IPS DF 19.7 (cell line): Measurements from ENCODE around the gene RIMS4.
A peak's percentile ranks its signal among the peaks of the same experiment; 100 is the strongest.
"Not testable (repeated sequence)": the region's sequence is repeated elsewhere in the genome, so short reads cannot be mapped to it uniquely, and the experiment has no call there.

ENCODE experiments used
- DNase-seq: peaks from one replicate; pipeline ENCODE4 v3.0.0-alpha.2; 2013; ENCODE audit warnings: low read depth, low spot score

RIMS4 gene

GRCh38 chr20:44830995-44831394 lies 20.6 kb upstream of the RIMS4 start:
- no peak for DNase-seq

DNA sequence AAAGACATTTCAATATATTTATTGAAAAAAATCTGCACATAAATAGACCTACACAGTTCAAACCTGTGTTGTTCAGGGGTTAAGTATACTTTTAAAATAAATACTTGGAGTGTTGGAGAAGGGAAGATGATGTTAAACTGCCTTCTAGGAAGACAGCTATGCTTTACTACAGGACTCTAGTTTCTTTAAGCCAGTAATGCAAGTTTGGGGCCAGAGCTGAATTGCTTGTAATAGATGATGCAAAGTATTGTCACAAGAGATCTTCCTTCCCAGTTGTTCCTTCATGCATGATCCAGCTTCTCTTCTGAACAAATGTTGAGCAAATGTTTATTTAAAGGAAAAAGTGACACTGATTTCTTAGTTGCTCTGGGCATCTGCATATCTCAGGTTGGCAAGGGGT lies 20.2 kb upstream of the RIMS4 start:
- DNase-seq = no peak

- DNase-seq = no peak
These were observed 19.3 kb upstream of the RIMS4 start for GRCh38 chr20:44829688-44830087.

DNA sequence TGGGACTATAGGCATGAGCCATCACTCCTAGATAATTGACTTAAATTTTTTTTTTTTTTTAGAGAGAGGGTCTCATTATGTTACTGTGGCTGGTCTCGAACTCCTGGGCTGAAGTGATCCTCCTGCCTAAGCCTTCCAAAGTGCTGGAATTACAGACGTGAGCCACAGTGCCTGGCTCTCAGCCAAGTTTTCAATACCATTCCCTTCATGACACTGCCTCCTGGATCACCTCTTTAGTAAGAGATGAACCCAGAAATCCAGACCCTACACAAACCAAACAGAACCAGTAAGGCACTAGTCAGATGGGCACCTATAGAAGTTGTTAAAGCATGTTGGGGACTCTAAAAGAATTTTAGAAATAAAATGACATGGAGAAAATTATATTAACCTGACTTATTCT lies 18.3 kb upstream of the RIMS4 start:
- DNase-seq = no peak

DNA sequence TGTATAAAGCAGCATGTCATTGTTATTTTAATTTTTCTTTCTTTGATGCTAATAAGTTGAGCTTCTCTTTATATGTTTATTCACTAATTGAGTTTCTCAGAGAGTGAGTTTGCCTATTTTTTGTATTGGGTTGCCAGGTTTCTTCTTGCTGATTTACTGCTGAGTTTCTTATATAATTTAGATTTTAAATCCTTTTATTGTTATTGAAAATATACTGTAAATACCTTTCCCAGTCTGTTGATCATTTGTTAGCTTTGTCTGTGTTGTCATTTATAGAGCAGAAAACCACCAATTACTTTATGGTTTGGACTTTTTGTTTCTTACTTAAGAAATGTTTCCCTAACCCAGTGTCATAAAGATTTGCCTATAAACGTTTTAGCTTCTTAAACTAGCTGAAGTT lies 17.1 kb upstream of the RIMS4 start:
- no peak for DNase-seq

DNA sequence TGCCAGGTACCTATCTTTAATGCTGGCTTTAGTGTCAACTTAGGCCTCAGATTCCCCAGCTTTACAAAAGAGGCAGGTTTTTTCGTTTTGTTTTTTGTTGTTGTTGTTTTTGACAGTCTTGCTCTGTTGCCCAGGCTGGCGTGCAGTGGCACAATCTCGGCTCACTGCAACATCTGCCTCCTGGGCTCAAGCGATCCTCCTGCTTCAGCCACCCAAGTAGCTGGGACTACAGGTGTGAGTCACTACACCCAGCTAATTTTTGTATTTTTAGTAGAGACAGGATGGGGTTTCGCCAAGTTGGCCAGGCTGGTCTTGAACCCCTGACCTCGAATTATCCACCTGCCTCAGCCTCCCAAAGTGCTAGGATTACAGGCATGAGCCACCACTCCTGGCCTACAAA lies 11.2 kb upstream of the RIMS4 start:
- DNase-seq = not testable (repeated sequence)

DNA sequence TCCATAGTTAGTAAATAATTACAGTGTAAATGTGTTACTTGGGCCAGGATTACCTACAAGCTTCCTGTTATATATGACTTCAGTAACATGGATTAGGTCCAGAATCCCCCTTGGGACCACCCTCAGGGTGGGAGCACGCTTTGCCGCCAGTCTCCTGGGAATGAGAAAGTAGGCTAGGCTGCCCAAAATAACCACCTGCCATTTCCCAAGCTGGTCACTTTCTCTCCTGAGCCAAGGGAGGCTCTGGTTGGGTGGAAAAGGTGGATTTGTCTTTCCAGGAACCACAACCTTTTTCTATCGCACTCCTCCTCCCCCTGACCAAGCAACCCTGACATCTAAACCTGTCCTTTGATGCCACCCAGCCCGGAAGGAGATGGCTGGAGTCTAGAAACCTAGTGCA lies 9.6 kb upstream of the RIMS4 start:
- no peak for DNase-seq

DNA sequence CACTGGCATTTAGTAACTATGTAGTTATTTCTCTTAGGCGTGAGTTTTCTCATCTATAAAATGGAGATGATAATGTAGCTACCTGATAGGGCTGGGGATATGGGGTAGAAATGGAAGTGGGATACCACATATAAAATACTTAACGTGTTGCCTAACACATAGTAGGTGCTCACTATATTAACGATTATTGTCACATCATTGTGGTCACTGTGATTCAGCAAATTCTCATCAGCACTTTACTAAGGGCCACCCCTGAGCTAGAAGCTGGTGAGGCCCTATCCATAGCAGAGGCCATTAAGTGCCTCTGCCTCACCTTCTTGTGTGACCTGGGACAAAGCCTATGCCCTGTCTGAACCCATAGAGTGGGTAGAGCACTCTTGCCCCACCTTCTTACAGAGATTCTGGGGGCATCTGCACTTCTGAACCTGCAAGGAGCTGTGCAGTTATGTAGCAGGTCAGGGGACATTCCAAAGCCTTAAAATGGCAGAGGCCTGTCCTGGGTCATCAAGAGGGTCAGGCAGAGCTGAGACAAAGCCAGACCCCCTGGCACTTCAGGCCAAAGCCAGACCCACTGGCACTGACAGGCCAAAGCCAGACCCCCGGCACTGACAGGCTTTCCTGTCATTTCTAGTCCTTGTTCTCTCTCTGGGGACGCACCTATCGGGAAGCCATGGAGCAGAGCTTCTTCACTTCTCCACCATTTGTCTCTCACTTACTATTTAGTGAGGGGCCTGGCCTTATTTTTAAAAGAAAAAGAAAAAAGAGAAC lies 7.0 kb upstream of the RIMS4 start:
- DNase-seq = no peak

DNA sequence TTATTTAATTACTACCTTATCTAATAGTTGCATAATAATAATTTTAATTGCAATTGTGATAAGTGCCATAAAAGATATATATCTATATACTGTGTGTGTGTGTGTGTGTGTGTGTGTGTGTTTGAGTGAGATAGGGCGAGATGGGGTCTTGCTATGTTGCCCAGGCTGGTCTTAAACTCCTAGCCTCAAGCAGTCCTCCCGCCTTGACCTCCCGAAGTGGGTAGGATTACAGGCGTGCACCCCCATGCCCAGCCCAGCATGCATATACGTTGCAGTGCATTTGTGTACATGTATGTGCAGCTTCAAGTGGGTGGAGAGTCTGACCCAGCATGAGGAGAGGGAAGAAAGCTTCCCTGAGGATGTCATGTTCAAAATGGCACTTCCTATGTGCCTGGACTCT lies 4.6 kb upstream of the RIMS4 start:
- DNase-seq = no peak

GRCh38 chr20:44811150-44811685 lies 872 bp upstream of the RIMS4 start:
- no peak for DNase-seq

DNA sequence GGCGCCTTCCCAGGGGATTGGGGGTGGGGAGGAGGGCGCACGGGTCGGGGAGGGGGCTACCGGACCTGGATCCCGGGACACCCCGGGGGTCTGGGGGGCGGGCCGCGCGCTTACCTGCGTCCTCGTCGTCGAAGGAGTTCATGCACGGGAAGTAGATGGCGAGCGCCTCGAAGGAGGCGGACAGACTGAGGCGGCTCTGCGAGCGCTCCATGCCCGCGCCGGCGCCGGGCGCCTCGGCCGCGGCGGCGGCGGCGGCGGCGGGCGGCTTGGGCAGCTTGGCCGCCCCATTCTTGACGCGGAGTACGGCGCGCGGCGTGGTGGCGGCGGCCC lies 320 bp downstream of the RIMS4 start:
- DNase-seq = no peak

DNA sequence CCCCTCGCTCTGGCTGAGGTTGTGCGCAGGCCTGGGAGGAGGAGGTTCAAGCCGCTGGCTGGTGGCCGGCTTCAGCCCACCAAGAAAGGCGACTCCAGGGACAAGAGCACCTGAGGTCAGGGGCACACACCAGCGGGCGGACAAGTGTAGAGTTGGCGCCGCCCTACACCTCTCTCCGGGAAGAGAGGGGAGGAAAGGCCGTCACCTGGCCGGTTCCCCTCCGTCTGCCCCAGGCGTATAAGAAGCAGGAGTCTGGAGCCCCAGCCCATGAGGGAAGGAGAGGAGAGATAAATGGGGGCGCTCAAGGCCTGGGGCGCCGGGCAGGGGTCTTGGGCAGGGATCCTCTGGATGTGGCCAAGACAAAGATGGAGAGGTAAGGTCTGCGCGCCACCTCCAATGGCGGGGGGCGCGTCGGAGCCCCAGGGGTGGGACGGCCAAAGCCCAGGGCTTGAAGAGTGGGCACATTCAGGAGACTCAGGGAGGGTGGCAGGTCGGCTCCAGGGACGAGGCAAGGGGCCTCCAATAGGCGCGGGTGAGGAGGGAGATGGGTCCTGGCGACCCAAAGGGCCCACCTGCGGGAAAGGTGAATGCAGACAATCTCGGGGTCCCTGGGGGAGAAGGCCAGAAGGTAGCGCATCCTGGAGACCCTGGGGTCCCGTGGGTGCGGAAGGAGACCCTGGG lies 826 bp downstream of the RIMS4 start:
- DNase-seq = no peak

DNA sequence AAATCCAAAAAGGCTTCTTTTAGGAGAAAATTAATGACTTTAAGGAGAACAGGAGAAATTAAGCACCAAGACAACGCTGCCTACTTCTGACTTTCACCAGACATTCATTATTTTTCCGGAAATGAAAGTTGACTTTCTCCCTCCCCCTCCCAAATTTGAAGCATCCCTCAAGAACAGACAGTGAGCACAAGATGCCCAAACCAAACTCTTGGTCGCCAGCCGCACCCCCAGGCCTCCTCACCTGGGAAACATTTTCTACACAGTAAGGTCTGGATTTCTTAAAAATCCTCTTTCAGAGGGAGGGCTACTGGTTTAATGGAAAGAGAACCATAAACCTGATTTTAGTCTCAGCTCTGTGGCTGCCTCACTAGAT lies 2.7 kb downstream of the RIMS4 start:
- DNase-seq = no peak

DNA sequence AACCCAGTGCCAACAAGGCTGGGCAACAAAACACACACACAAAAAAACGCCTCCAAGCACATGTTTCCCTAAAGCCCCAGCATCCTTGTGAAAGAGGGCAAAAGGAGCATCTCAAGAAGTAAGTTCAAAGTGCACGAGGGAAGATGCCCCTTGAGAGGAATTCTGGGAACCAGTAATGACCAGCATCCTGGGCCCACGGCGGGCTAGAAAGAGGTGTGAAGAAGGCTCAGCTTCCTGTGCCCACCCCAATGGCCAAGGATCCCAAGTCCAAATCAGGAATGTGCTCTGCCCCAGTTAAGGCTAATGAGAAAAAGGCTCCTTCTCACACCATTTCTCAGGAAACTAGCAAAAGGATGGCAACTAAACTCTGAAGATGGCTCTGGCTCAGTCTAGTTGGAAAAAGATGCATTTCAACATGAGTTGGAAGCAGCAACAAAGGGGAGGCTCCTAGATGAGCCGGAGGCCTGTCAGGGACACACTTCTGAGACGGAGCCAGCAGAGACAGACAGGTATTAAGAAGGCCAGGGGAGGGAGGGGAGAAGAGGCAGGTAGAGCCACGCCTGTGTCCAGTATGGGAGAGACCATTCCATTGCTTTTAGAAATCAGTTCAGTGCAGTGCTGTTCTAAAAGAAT lies 3.2 kb downstream of the RIMS4 start:
- DNase-seq = no peak

DNA sequence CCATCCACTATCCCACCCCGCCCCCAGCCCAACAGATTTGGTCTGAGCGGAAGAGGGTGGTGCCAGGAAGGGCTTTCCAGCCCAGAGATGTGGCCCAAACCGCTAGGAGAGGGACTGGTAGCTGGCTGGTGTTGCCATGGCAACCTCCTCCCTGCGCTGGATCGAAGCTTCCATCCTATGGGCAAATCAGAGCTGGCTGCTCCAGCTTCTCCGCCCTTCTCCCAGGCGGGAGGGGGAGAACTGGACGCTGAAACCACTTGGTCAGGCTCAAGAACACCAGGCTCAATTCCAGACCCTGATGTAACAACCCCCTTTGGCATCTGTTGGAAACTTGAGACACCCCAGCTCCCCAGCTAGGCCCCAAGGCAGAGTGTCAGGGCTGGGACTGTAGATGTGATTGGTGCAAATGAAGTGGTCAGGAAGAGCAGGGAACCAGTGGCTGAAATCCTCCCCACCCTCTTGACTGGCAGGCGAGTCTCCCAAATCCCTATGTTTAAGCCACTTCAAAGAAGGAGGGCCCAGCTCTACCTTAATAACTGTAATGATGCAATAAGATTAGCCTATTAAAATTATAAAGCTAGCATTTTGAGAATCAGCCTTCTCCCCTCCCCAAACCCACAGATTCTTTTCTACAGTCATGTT lies 4.2 kb downstream of the RIMS4 start:
- peak; percentile 63 for DNase-seq

DNA sequence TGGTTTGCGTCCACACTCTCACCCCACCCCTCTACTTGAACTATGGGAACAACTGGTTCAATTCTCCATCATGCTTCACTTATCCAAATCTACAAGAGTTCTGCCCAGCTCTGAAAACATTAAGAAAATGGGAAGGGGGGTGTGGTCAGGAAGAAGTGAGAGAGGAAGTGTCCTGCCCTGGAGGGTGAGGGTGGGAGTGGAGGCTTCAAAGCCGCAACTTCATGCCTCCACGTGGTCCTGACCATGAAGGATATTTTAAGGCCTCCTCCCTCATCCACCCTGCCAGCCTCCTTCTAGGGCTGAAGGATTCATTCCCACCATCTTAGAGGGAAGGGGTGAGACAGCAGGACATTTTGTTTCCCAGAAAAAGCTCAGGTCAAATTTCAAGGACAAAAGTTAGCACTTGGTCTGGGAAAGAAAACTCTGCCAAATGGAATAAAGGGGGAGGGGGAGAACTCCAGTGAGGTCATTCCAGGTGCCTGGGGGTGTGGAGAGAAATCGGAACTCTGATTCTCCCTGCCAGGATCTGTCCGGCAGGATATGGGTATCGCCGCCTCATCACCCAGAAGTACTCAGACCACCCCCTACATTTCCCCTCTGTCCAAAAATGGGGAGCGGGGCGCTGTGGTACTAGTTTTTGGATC lies 4.9 kb downstream of the RIMS4 start:
- DNase-seq = no peak

- DNase-seq = no peak
These were observed 6.9 kb downstream of the RIMS4 start for GRCh38 chr20:44803383-44803941.

GRCh38 chr20:44802702-44803101 lies 7.6 kb downstream of the RIMS4 start:
- DNase-seq = no peak

- no peak for DNase-seq
These were observed 9.8 kb downstream of the RIMS4 start for GRCh38 chr20:44800391-44801046.

GRCh38 chr20:44799691-44800090 lies 10.7 kb downstream of the RIMS4 start:
- DNase-seq = no peak
